HG02610 (cell line): ENCODE results near the gene NFATC1.

ENCODE experiments used
- ATAC-seq: cut with Tn5 transposase; IDR thresholded peaks from one replicate; pipeline ENCODE4 v1.9.1; 2021; ENCODE audit warnings: mild to moderate bottlenecking, moderate library complexity; ENCODE audit not compliant: unreplicated experiment

The NFATC1 gene

DNA sequence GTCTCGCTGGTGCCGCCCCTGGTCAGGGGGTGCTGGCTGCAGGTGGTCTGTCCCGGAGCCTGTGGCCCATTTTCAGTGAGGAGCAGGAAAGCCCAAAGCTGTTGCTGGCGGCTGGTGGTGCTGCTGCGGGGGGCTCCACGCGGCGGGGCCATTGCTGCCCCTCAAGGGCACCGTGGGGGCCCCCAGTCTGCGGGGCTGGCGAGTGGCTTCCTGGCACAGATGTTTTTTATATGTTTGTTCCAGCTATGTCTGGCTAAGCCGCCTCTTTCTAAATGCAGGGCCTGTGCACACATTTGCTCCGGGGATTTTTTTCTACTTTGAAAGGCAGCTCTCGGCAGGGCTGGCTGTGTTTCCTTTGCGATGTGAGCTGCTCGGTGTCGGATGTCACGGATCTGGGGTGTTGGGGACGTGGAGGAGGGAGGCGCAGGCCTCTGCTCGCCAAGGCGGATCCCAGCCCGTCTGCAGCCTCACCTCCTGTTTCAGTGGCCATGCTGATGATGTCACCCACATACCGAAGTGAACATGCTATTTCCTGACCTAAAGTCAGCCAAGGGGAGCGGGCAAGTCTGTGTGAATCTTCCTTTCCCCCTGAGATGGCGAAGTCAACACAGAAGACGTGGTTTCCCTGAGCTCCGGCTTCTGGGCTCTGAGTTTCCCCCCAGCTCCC, 171.9 kb downstream of the NFATC1 start:
- ATAC-seq: no peak

GRCh38 chr18:79568543-79569205, 172.9 kb downstream of the NFATC1 start:
- ATAC-seq: no peak

- ATAC-seq: no peak
Measured at GRCh38 chr18:79569720-79570119, 174.0 kb downstream of the NFATC1 start.

DNA sequence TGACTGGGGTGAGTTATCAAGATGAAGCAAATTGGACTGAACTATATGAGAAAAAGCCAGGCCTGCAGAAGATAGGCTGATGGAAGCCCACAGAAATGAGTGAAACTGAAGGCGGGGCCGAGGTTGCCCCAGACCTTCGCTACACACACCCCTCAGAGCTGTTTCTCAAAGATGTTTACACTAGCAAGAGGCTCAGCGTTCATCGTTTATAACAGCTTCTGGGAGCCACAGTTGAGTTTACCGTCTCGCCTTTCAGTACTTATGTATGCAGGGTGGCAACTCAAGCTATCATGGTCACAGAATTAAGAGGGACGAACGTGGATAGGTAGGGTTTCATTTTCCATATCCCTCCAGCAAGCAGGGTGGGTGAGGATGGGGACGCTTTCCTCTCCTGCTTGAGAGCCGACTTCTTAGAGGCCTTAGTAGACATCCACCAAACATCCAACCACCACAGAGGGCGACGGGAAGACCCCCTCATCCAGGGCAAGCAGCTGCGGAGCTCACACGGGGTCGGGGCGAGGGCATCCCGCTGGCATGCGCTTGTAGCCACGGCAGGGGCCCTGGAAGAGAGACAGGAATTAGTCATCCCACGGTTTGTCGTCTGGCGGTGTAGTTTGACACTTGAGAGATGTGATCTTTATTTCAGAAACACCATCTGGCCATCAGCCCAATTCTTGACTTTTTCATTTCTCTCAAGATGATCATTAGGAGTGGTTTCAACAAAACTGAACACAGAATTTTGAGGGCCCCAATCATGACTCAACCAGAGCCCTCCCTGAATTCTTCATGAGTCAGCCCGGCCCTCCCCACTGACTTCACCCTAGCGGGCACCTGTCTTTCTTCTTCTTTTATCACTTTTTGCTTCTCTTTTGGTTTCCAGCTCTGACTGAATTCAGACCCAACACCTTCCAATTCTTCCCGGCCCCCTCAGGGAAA, 174.8 kb downstream of the NFATC1 start:
- no peak for ATAC-seq

DNA sequence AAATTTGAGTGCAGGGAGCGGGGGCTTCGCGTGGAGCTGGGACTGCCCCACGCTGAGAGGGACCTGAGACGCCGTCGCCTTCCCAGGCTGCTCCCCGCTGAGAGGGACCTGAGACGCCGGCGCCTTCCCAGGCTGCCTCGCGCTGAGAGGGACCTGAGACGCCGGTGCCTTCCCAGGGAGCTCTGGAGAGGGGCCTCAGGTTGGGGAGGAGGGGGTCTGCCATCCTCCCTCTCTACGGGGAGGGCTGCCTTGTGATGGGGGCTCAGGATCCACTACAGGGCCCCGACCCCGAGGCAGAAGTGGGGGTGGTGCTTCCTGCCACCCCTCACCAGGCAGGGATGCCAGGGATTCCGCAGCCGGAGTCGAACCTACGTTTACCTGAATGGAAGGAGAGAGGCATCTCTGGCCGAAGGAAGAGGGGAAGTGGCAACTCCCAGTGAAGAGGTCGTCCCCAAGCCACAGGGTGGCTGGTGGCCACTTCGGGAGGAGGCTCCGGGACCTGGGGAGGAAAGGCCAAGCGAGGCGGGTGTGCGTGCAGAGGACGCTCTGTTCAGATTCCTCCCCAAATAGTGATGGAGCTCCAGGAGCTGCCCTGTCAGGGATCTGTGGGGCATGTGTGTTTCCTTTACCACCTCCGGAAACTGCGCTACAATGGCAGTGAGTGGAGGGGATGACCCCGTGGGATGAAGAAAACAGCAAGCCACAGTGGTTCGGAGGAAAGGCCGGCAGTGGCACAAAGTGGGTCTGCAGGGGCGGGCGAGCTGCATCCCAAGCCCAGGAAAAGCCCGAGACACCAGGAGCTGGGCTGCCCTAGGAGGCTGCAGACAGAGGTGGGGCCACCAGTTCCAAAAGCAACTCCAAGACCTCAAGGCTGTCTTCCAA, 175.7 kb downstream of the NFATC1 start:
- ATAC-seq: no peak

DNA sequence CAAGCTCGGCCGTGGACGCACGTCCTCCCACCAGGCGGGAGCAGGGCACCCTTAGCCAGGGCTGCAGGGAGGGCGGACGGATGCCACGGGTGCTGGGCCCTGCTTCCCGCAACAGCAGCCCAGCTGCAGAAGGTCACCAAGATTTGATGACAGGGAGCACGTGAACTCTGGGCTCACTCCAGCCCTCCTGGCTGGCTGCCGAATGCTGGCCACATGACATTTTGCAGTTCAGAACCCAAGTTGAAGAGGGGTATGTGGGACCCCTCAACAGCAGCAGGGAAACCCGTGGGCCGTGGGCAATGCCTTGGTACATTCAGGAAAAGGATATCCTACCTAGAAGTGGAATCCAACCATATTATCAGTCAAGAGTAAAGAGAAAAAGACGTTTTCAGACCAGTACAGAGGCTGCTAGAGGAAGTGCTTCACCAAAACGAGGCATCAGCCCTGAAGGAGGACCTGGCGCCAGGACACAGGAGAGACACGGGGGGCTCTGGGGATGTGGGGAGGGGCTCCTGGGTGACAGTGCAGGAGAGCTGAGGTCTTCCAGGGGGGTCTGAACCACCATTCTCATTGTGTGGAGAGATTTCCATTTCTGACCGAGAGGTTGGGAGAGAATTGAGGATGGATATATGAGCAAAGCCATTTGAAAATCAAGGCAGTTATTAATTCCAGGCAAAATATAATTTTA, 176.5 kb downstream of the NFATC1 start:
- ATAC-seq: no peak

GRCh38 chr18:79572848-79573451, 177.2 kb downstream of the NFATC1 start:
- no peak for ATAC-seq

DNA sequence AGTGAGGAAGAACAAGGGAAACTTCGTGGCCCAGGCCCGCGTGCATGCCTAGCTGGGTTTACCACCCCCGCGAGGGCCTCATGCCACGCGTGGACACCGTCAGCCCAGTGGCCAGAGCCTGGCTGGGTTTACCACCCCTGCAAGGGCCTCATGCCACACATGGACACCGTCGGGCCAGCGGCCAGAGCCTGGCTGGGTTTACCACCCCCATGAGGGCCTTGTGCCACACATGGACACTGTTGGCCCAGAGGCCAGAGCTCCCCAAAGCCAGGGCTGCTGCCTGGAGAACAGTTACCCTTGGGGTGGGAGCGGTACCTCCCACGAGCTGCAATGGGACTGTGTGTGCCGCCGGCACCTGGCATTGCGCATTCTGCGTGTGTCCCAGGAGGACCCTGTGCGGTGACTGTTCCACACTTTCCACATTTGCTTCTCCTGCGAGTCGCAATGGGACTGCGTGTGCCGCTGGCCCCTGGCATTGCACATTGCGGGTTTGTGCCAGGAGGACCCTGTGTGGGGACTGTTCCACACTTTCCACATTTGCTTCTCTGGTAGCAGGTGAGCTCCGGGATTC, 178.3 kb downstream of the NFATC1 start:
- ATAC-seq: no peak

DNA sequence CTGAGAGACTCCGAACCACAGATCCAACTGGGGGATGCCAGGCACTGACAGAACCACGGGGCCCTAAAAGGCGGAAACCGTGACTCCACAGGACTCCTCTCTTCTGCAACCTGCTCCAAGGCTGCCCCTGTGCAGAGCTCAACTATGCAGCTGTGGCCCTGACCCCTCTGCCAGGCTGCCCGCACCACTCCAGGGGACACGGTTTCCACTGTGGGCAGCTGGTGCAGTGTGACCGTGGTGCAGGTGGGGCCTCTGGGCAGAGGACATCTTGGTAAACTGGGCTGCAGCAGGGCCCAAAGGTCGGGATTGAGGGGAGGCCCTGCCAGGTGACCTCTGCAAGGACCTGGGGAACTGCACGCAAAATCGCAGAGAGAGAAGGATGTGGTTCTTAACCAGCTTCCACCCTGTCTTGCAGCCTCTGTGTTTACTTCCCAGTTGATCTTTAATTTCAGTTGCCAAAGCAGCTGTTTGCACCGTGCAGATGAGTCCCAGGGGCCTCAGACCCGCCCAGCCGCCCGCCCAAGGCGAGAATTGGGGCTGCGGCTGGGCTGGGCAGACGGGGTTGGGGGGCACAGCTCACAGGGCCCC, 179.3 kb downstream of the NFATC1 start:
- no peak for ATAC-seq

GRCh38 chr18:79575891-79576685, 180.4 kb downstream of the NFATC1 start:
- no peak for ATAC-seq

- ATAC-seq: no peak
Measured at GRCh38 chr18:79576686-79577351, 181.1 kb downstream of the NFATC1 start.

DNA sequence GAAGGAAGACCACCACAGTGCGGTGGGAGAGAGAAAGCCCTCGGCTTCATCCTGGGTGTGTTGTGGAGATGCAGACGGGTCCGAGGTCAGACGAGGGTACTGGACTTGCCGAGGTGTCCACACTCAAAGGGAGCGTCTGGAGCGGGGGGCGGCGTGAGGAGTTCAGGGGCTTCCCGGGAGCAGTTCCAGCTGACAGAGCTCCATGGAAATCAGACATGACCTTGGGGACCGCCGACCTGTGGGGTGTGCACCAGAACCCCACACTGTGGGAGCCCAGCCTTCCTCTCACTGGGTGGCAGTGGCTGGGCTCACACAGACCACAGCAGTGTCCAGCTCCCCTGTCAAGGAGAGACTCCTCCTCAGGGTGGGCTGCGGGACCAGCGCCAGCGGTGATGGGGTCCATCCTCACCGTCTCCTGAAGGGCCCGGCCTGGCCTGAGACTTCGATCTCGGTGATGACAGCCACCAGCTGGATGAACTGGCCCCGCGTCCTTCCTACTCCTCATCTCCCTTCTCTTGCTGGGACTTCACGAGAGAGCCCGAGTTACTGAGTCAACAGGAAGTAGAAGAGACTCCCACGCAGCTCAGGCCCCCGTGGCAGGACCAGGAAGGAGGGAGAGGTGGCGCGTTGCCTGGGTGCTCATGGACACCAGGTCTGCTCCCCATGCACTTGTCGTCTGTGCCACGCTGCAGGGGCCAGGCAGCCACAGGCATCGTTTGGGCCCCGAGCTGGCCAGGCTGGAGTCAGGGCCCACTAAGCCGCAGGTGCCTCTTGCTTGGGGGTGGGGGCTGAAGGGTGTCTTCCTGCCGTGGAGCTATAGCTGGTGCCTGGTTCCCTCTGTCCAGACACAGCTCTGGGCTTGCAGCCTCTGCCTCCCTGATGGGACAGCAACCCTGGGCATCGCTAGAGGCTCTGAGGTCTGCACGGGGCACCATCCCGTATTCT, 182.0 kb downstream of the NFATC1 start:
- no peak for ATAC-seq

DNA sequence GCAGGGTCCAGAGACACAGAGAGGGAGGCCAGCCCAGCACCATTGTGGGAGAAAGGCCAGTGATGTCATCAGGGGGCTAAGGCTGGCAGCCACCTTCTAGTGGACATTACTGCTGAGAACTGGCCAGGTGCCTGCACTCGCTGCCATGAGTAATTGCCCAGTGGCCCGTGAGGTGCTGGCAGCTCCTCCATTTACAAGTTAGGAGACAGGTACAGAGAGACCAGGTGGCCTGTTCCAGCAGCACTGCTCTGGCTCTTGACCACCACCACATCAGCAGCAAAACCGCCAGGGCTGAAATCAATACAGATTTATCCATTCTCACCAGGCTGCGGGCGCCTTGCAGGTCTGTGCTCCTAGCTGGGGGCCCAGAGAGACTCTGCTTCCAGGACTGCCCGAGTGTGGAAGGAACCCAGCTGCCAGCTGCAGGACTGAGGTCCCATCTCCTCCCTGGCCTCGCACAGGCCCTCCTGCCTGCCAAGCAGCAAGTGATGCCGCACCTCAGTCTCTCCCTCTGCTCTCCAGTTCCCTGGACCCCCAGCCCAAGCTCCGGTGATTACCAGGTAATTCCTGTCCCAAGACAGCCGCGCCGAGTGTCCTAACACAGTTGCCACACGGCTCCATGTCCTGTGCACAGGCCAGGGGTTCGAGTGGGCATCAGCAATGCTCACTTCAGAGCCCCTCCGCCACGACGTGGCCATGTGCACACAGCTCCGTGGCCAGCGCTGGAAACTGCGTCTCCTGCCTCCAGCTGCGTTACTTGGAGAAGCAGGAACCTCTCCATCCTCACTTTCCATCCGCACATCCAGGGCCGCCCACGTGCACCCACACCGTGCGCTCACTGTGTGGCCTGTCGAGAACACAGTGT, 182.9 kb downstream of the NFATC1 start:
- no peak for ATAC-seq
